ENCODE results near the gene COG5. TPM values are rescaled to one million over a fixed set of nuclear protein-coding genes. Genes with fewer than 3 reads are reported as not detected.

Gene COG5
- total RNA-seq, 2 experiments from 2014 or later: 38.9 to 40.7 TPM

- no peak overlapping the region for H3K4me3 Mint-ChIP-seq
- peaks cover 19% of the 10 kb centered on the region for H3K9me3 Mint-ChIP-seq
- no peaks in the 10 kb centered on the region for H3K27me3 Mint-ChIP-seq
- peaks cover 47% of the 10 kb centered on the region for H3K36me3 Mint-ChIP-seq
- peaks cover 38% of the 10 kb centered on the region for H3K4me1 Mint-ChIP-seq (ENCODE audit: low read depth)
- CTCF ChIA-PET: no interaction called here
- intact Hi-C loops (cut with micrococcal nuclease): no loop called here
- no peak for DNase-seq
- H3K27ac Mint-ChIP-seq: no peak overlapping the region
- POLR2A ChIA-PET: no interaction called here
Measured at GRCh38 chr7:107534139-107534538, 29.6 kb downstream of the COG5 start.

GRCh38 chr7:107530751-107531150, 33.0 kb downstream of the COG5 start:
- intact Hi-C loops (cut with micrococcal nuclease): no loop called here
- Mint-ChIP-seq H3K4me1 (ENCODE audit: low read depth) (peaks cover 34% of the 10 kb centered on the region), H3K36me3 (peaks cover 36% of the 10 kb centered on the region), H3K27me3 (no peaks in the 10 kb centered on the region), H3K4me3 (no peak overlapping the region), H3K27ac (no peak overlapping the region), H3K9me3 (peaks cover 12% of the 10 kb centered on the region)
- POLR2A ChIA-PET: no interaction called here
- no peak for DNase-seq
- CTCF ChIA-PET: no interaction called here

- Mint-ChIP-seq H3K4me1 (ENCODE audit: low read depth) (peaks cover 12% of the 10 kb centered on the region), H3K4me3 (no peak overlapping the region), H3K36me3 (peaks cover 24% of the 10 kb centered on the region), H3K9me3 (no peaks in the 10 kb centered on the region), H3K27ac (no peak overlapping the region), H3K27me3 (no peaks in the 10 kb centered on the region)
- ChIA-PET CTCF (no interaction called here), POLR2A (no interaction called here)
- no peak for DNase-seq
- intact Hi-C loops (cut with micrococcal nuclease): no loop called here
Measured at GRCh38 chr7:107528461-107528860, 35.3 kb downstream of the COG5 start.

- Mint-ChIP-seq H3K4me3 (no peak overlapping the region), H3K27ac (no peak overlapping the region), H3K9me3 (no peaks in the 10 kb centered on the region), H3K36me3 (peaks cover 29% of the 10 kb centered on the region), H3K27me3 (no peaks in the 10 kb centered on the region), H3K4me1 (ENCODE audit: low read depth) (peaks cover 5% of the 10 kb centered on the region)
- POLR2A ChIA-PET: interaction anchor here (0.6 kb wide), 1 partner anchor 213 kb away, joined by 3 read pairs; no protein-coding TSS in a partner anchor
- DNase-seq: no peak
- intact Hi-C loops (cut with micrococcal nuclease): no loop called here
- CTCF ChIA-PET: no interaction called here
Measured at GRCh38 chr7:107527196-107527595, 36.5 kb downstream of the COG5 start.

- Mint-ChIP-seq H3K27ac (no peak overlapping the region), H3K27me3 (no peaks in the 10 kb centered on the region), H3K9me3 (no peaks in the 10 kb centered on the region), H3K4me3 (no peak overlapping the region), H3K4me1 (ENCODE audit: low read depth) (peaks cover 7% of the 10 kb centered on the region), H3K36me3 (peaks cover 34% of the 10 kb centered on the region)
- ChIA-PET CTCF (no interaction called here), POLR2A (no interaction called here)
- no peak for DNase-seq
- intact Hi-C loops (cut with micrococcal nuclease): no loop called here
Measured at GRCh38 chr7:107526672-107527071, 37.0 kb downstream of the COG5 start.

GRCh38 chr7:107506674-107507339, 56.9 kb downstream of the COG5 start:
- Mint-ChIP-seq H3K27ac (no peak overlapping the region), H3K27me3 (no peaks in the 10 kb centered on the region), H3K4me3 (no peak overlapping the region), H3K36me3 (no peaks in the 10 kb centered on the region), H3K9me3 (no peaks in the 10 kb centered on the region), H3K4me1 (ENCODE audit: low read depth) (peaks cover 30% of the 10 kb centered on the region)
- intact Hi-C loops (cut with micrococcal nuclease): no loop called here
- CTCF ChIA-PET: no interaction called here
- no peak for DNase-seq
- POLR2A ChIA-PET: no interaction called here

- intact Hi-C loops (cut with micrococcal nuclease): no loop called here
- Mint-ChIP-seq H3K4me1 (ENCODE audit: low read depth) (peaks cover 30% of the 10 kb centered on the region), H3K36me3 (no peaks in the 10 kb centered on the region), H3K27ac (no peak overlapping the region), H3K4me3 (no peak overlapping the region), H3K27me3 (no peaks in the 10 kb centered on the region), H3K9me3 (no peaks in the 10 kb centered on the region)
- peak; percentile 36 for DNase-seq
- ChIA-PET CTCF (no interaction called here), POLR2A (no interaction called here)
Measured at GRCh38 chr7:107505997-107506673, 57.6 kb downstream of the COG5 start.

GRCh38 chr7:107505362-107505761, 58.4 kb downstream of the COG5 start:
- H3K36me3 Mint-ChIP-seq: no peaks in the 10 kb centered on the region
- H3K27ac Mint-ChIP-seq: no peak overlapping the region
- H3K9me3 Mint-ChIP-seq: no peaks in the 10 kb centered on the region
- no peak overlapping the region for H3K4me3 Mint-ChIP-seq
- intact Hi-C loops (cut with micrococcal nuclease): no loop called here
- no peaks in the 10 kb centered on the region for H3K27me3 Mint-ChIP-seq
- DNase-seq: no peak
- POLR2A ChIA-PET: no interaction called here
- CTCF ChIA-PET: no interaction called here
- peaks cover 26% of the 10 kb centered on the region for H3K4me1 Mint-ChIP-seq (ENCODE audit: low read depth)

- DNase-seq: no peak
- ChIA-PET CTCF (no interaction called here), POLR2A (no interaction called here)
- Mint-ChIP-seq H3K4me1 (ENCODE audit: low read depth) (peaks cover 23% of the 10 kb centered on the region), H3K27ac (no peak overlapping the region), H3K9me3 (no peaks in the 10 kb centered on the region), H3K36me3 (no peaks in the 10 kb centered on the region), H3K4me3 (no peak overlapping the region), H3K27me3 (no peaks in the 10 kb centered on the region)
- intact Hi-C loops (cut with micrococcal nuclease): loop anchor here (5.0 kb wide), 1 partner anchor 301 kb away; no protein-coding TSS in a partner anchor
Measured at GRCh38 chr7:107503687-107504086, 60.0 kb downstream of the COG5 start.

GRCh38 chr7:107502797-107503196, 60.9 kb downstream of the COG5 start:
- ChIA-PET POLR2A (no interaction called here), CTCF (no interaction called here)
- Mint-ChIP-seq H3K4me3 (no peak overlapping the region), H3K9me3 (no peaks in the 10 kb centered on the region), H3K4me1 (ENCODE audit: low read depth) (peaks cover 25% of the 10 kb centered on the region), H3K36me3 (no peaks in the 10 kb centered on the region), H3K27ac (no peak overlapping the region), H3K27me3 (no peaks in the 10 kb centered on the region)
- intact Hi-C loops (cut with micrococcal nuclease): loop anchor here (5.0 kb wide), 1 partner anchor 300 kb away; no protein-coding TSS in a partner anchor
- DNase-seq: no peak

GRCh38 chr7:107502154-107502553, 61.6 kb downstream of the COG5 start:
- H3K4me1 Mint-ChIP-seq (ENCODE audit: low read depth): peaks cover 26% of the 10 kb centered on the region
- intact Hi-C loops (cut with micrococcal nuclease): loop anchor here (5.0 kb wide), 1 partner anchor 300 kb away; no protein-coding TSS in a partner anchor
- peaks cover 2% of the 10 kb centered on the region for H3K36me3 Mint-ChIP-seq
- H3K4me3 Mint-ChIP-seq: no peak overlapping the region
- DNase-seq: no peak
- H3K27ac Mint-ChIP-seq: no peak overlapping the region
- H3K9me3 Mint-ChIP-seq: no peaks in the 10 kb centered on the region
- ChIA-PET POLR2A (no interaction called here), CTCF (interaction anchor here (0.7 to 2.1 kb wide), 7 partner anchors 10 to 300 kb away, joined by 3 to 11 read pairs (median 4); no protein-coding TSS in a partner anchor)
- H3K27me3 Mint-ChIP-seq: no peaks in the 10 kb centered on the region

- H3K36me3 Mint-ChIP-seq: peaks cover 3% of the 10 kb centered on the region
- ChIA-PET POLR2A (no interaction called here), CTCF (interaction anchor here (0.7 to 2.1 kb wide), 13 partner anchors 9 to 1144 kb away, joined by 3 to 11 read pairs (median 3); partner anchors contain the start of gene CBLL1)
- no peak overlapping the region for H3K4me3 Mint-ChIP-seq
- no peaks in the 10 kb centered on the region for H3K27me3 Mint-ChIP-seq
- H3K27ac Mint-ChIP-seq: no peak overlapping the region
- H3K4me1 Mint-ChIP-seq (ENCODE audit: low read depth): peaks cover 24% of the 10 kb centered on the region
- intact Hi-C loops (cut with micrococcal nuclease): loop anchor here (5.0 kb wide), 1 partner anchor 299 kb away; no protein-coding TSS in a partner anchor
- DNase-seq: peak; percentile 50
- no peaks in the 10 kb centered on the region for H3K9me3 Mint-ChIP-seq
Measured at GRCh38 chr7:107501593-107501992, 62.1 kb downstream of the COG5 start.

- H3K36me3 Mint-ChIP-seq: peaks cover 3% of the 10 kb centered on the region
- H3K4me1 Mint-ChIP-seq (ENCODE audit: low read depth): peaks cover 25% of the 10 kb centered on the region
- no peak overlapping the region for H3K4me3 Mint-ChIP-seq
- H3K27ac Mint-ChIP-seq: no peak overlapping the region
- ChIA-PET CTCF (no interaction called here), POLR2A (no interaction called here)
- no peaks in the 10 kb centered on the region for H3K27me3 Mint-ChIP-seq
- no peak for DNase-seq
- intact Hi-C loops (cut with micrococcal nuclease): loop anchor here (5.0 kb wide), 1 partner anchor 297 kb away; no protein-coding TSS in a partner anchor
- no peaks in the 10 kb centered on the region for H3K9me3 Mint-ChIP-seq
Measured at GRCh38 chr7:107499731-107500130, 64.0 kb downstream of the COG5 start.
